ENCODE results near the gene AMIGO3.

The AMIGO3 gene

GRCh38 chr3:49727154-49727923 is 7.9 kb upstream of the AMIGO3 start:
- ChIA-PET POLR2A (ENCODE audit: low non-redundant PET) (no interaction called here), CTCF (no interaction called here)
- peak overlapping the region; percentile 89 for H3K27ac ChIP-seq
- no peak for DNase-seq (ENCODE audit: low spot score)
- no peak for TF ChIP-seq CTCF (conservative IDR thresholded peaks at IDR 0.05; ENCODE audit: low read depth)

- CTCF ChIA-PET = no interaction called here
- peak overlapping the region; percentile 89 for H3K27ac ChIP-seq
- POLR2A ChIA-PET (ENCODE audit: low non-redundant PET) = no interaction called here
- DNase-seq (ENCODE audit: low spot score) = no peak
- no peak for TF ChIP-seq CTCF (conservative IDR thresholded peaks at IDR 0.05; ENCODE audit: low read depth)
Measured at GRCh38 chr3:49725906-49726681, 6.6 kb upstream of the AMIGO3 start.

- TF ChIP-seq CTCF (conservative IDR thresholded peaks at IDR 0.05; ENCODE audit: low read depth) = no peak
- DNase-seq (ENCODE audit: low spot score) = no peak
- POLR2A ChIA-PET (ENCODE audit: low non-redundant PET) = no interaction called here
- peak overlapping the region; percentile 89 for H3K27ac ChIP-seq
- CTCF ChIA-PET = no interaction called here
Measured at GRCh38 chr3:49724586-49724985, 5.1 kb upstream of the AMIGO3 start.

GRCh38 chr3:49723628-49724551 is 4.4 kb upstream of the AMIGO3 start, which contains the start of gene GMPPB:
Gene GMPPB, minus strand, starts transcription at chr3:49723951. Its CDS starts 225 bp downstream, at chr3:49723726.
- ChIA-PET CTCF (interaction anchor here (0.9 kb wide), 1 partner anchor 51 kb away, joined by 5 read pairs; no protein-coding TSS in a partner anchor), POLR2A (ENCODE audit: low non-redundant PET) (no interaction called here)

GRCh38 chr3:49723296-49723627 is 3.8 kb upstream of the AMIGO3 start:
- DNase-seq (ENCODE audit: low spot score) = no peak
- CTCF ChIA-PET = interaction anchor here (0.9 kb wide), 1 partner anchor 50 kb away, joined by 5 read pairs; no protein-coding TSS in a partner anchor

More at GRCh38 chr3:49723628-49724551, 4.4 kb upstream of the AMIGO3 start, which contains the start of gene GMPPB:
- peak; percentile 90 for DNase-seq (ENCODE audit: low spot score)
- H3K27ac ChIP-seq = peak within 1 kb of the TSS; percentile 89
- no peak for TF ChIP-seq CTCF (conservative IDR thresholded peaks at IDR 0.05; ENCODE audit: low read depth)

More at GRCh38 chr3:49723296-49723627, 3.8 kb upstream of the AMIGO3 start:
- no peak for TF ChIP-seq CTCF (conservative IDR thresholded peaks at IDR 0.05; ENCODE audit: low read depth)
- H3K27ac ChIP-seq = peak overlapping the region; percentile 89
- POLR2A ChIA-PET (ENCODE audit: low non-redundant PET) = no interaction called here

Data from RWPE1 (cell line).